Measurements from ENCODE around the gene PBX4. TPM values are rescaled to one million over a fixed set of nuclear protein-coding genes. Genes with fewer than 3 reads are reported as not detected.

The PBX4 gene
- total and polyA plus RNA-seq, 10 of the 15 experiments (the other 5 are each of a cell fraction or from before 2014, with no cell fraction given) = 0.18 to 17.3 (median 4.2) TPM

DNA sequence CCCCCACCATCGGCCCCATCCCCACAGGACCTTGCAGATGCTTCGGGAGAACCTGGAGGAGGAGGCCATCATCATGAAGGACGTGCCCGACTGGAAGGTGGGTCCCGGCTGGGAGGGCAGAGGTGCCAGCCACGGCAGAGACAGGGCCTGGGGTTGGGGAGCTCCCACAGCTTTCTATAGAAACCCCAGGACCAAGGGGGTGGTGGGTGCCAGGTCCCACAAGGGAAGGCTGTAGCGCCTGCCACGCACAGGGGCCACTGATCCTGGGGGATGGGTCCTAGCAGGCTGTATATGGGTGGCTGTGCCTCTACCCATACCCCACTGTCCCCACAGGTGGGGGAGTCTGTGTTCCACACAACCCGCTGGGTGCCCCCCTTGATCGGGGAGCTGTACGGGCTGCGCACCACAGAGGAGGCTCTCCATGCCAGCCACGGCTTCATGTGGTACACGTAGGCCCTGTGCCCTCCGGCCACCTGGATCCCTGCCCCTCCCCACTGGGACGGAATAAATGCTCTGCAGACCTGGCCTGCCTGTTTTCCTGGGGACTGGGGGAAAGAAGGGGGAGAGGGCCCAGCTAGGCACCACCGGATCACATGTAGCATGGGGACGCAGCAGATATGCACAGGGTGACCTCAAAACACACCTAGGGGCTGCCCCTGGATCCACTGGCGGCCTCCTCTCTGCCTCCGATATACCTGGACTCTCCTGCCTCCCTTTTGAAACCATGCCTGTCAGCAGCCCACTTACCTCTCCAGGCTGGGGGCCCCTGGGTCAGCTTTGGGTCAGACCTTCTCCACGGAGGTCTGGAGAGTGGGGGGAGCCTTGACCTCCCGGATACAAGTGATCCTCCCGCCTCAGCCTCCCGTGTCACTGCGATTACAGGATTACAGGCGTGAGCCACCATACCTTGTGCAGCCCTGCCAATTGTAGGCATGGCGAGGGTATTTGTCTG, 90.5 kb downstream of the PBX4 start:
- Histone ChIP-seq H3K4me3 (no peak overlapping the region), H3K9ac (ENCODE audit: control insufficient read depth, insufficient read depth, low read length) (no peak overlapping the region), H3K4me1 (ENCODE audit: control insufficient read depth, insufficient read depth, low read length) (peaks cover 34% of the 10 kb centered on the region), H3K27ac (ENCODE audit: control insufficient read depth, insufficient read depth) (no peak overlapping the region), H3K27me3 (replicated peaks in 1 of 2; ENCODE audit: control insufficient read depth in 2 of 2, insufficient read depth in 2 of 2, low read length in 1 of 2) (no peaks in the 10 kb centered on the region), H3K9me3 (replicated peaks; ENCODE audit: control insufficient read depth, insufficient read depth, low read length) (no peaks in the 10 kb centered on the region), H3K79me2 (ENCODE audit: control insufficient read depth, insufficient read depth, low read length) (peaks cover 21% of the 10 kb centered on the region), H3K4me2 (ENCODE audit: control insufficient read depth, insufficient read depth) (no peak overlapping the region), H4K20me1 (ENCODE audit: control insufficient read depth, insufficient read depth) (no peaks in the 10 kb centered on the region), H2AFZ (ENCODE audit: control insufficient read depth, low read depth, low read length) (no peak overlapping the region), H3K36me3 (ENCODE audit: control insufficient read depth in 2 of 2, insufficient read depth in 2 of 2, low read length in 1 of 2) (peaks cover 6 to 23% of the 10 kb centered on the region in 2 experiments)
- intact Hi-C loops (cut with micrococcal nuclease; ENCODE audit: unreplicated experiment) (no loop called here), in situ Hi-C loops (cut with MboI) (loop anchor here (5.0 to 25.0 kb wide), 7 partner anchors 114 to 1509 kb away; partner anchors contain the start of genes GMIP, ZNF66 and ZNF737)
- FAIRE-seq (no peak), DNase-seq (ENCODE audit: low read depth, low spot score) (no peak), ATAC-seq (no peak)
- CTCF ChIA-PET = interaction anchor here (0.7 kb wide), 1 partner anchor 116 kb away, joined by 3 read pairs; no protein-coding TSS in a partner anchor
- SMC1A ChIA-PET (ENCODE audit: uncharacterized antibody, unreplicated experiment) = no interaction called here
- RAD21 ChIA-PET (ENCODE audit: unreplicated experiment) = no interaction called here
- POLR2A ChIA-PET = no interaction called here
- BruUV-seq (replicated peaks) = no TSS peak
- 0 out of 2 replicates have a peak, but pooled peaks have one; percentile 28 for TF ChIP-seq POLR2AphosphoS5 (IDR thresholded peaks at IDR 0.05; ENCODE audit: low read length)
- TF ChIP-seq POLR2A (IDR thresholded peaks at IDR 0.05; ENCODE audit: low read depth, low read length) = peak; percentile 17
- TF ChIP-seq NR2C1 (IDR thresholded peaks at IDR 0.05) = no peak
- TF ChIP-seq DPF2 (IDR thresholded peaks at IDR 0.05) = no peak
- TF ChIP-seq TCF7 (IDR thresholded peaks at IDR 0.05; ENCODE audit: borderline replicate concordance) = no peak
- no peak for TF ChIP-seq CHD2 (IDR thresholded peaks at IDR 0.05; ENCODE audit: borderline replicate concordance, low read depth, low read length)
- no peak for TF ChIP-seq IRF5 (IDR thresholded peaks at IDR 0.05; ENCODE audit: borderline replicate concordance)
- TF ChIP-seq ETV6 (conservative IDR thresholded peaks at IDR 0.05 in 1 of 2, IDR thresholded peaks at IDR 0.05 in 1 of 2; ENCODE audit: borderline replicate concordance in 1 of 2, low read depth in 1 of 2) = no peak
- TF ChIP-seq ZNF207 (IDR thresholded peaks at IDR 0.05; ENCODE audit: borderline replicate concordance) = no peak
- TF ChIP-seq, protein P1, sequence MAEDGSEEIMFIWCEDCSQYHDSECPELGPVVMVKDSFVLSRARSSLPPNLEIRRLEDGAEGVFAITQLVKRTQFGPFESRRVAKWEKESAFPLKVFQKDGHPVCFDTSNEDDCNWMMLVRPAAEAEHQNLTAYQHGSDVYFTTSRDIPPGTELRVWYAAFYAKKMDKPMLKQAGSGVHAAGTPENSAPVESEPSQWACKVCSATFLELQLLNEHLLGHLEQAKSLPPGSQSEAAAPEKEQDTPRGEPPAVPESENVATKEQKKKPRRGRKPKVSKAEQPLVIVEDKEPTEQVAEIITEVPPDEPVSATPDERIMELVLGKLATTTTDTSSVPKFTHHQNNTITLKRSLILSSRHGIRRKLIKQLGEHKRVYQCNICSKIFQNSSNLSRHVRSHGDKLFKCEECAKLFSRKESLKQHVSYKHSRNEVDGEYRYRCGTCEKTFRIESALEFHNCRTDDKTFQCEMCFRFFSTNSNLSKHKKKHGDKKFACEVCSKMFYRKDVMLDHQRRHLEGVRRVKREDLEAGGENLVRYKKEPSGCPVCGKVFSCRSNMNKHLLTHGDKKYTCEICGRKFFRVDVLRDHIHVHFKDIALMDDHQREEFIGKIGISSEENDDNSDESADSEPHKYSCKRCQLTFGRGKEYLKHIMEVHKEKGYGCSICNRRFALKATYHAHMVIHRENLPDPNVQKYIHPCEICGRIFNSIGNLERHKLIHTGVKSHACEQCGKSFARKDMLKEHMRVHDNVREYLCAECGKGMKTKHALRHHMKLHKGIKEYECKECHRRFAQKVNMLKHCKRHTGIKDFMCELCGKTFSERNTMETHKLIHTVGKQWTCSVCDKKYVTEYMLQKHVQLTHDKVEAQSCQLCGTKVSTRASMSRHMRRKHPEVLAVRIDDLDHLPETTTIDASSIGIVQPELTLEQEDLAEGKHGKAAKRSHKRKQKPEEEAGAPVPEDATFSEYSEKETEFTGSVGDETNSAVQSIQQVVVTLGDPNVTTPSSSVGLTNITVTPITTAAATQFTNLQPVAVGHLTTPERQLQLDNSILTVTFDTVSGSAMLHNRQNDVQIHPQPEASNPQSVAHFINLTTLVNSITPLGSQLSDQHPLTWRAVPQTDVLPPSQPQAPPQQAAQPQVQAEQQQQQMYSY (CRISPR knock-in tag; IDR thresholded peaks at IDR 0.05) = no peak
- no peak for TF ChIP-seq CREB1 (IDR thresholded peaks at IDR 0.05; ENCODE audit: low read depth)
- no peak for TF ChIP-seq POU2F2 (IDR thresholded peaks at IDR 0.05; ENCODE audit: borderline replicate concordance, low read depth, low read length)
- 92% methylated on average over 27 of the region's 27 CpGs for WGBS (ENCODE audit: insufficient coverage, insufficient replicate concordance, low lambda C conversion rate, missing lambda C conversion rate)
